SK-N-SH treated with all-trans-retinoic acid at 6 μM for 48 hours (cell line): Measurements from ENCODE around the gene LRP11.

Experiments
- BACH2 ChIP-seq: fragments of 250-450 bp; sonication (Bioruptor Pico); IDR thresholded peaks from 2 replicates; pipeline ENCODE4 v1.9.0; 2021; ENCODE audit warnings: mild to moderate bottlenecking, borderline replicate concordance
- CSDC2 ChIP-seq: fragments of 250-450 bp; sonication (Bioruptor Pico); IDR thresholded peaks from 2 replicates; pipeline ENCODE4 v1.5.0; 2020; ENCODE audit warnings: mild to moderate bottlenecking, moderate library complexity
- PATZ1 ChIP-seq: fragments of 250-450 bp; sonication (Bioruptor Pico); IDR thresholded peaks from 2 replicates; pipeline ENCODE4 v1.8.0; 2020; ENCODE audit warnings: mild to moderate bottlenecking, moderate library complexity, borderline replicate concordance
- ZFP3 ChIP-seq: fragments of 250-450 bp; sonication (Bioruptor Pico); IDR thresholded peaks from 2 replicates; pipeline ENCODE4 v1.5.0; 2020; ENCODE audit warnings: mild to moderate bottlenecking, moderate library complexity
- TF ChIP-seq, protein P1 (sequence below): fragments of 250-450 bp; sonication (Bioruptor Pico); IDR thresholded peaks from 2 replicates; pipeline ENCODE4 v1.5.1; 2021; ENCODE audit warnings: mild to moderate bottlenecking, moderate library complexity

GRCh38 chr6:149806127-149806526, 58.0 kb downstream of the LRP11 start:
- TF ChIP-seq, protein P1, sequence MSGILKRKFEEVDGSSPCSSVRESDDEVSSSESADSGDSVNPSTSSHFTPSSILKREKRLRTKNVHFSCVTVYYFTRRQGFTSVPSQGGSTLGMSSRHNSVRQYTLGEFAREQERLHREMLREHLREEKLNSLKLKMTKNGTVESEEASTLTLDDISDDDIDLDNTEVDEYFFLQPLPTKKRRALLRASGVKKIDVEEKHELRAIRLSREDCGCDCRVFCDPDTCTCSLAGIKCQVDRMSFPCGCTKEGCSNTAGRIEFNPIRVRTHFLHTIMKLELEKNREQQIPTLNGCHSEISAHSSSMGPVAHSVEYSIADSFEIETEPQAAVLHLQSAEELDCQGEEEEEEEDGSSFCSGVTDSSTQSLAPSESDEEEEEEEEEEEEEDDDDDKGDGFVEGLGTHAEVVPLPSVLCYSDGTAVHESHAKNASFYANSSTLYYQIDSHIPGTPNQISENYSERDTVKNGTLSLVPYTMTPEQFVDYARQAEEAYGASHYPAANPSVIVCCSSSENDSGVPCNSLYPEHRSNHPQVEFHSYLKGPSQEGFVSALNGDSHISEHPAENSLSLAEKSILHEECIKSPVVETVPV = no peak
- TF ChIP-seq BACH2 = no peak
- no peak for TF ChIP-seq PATZ1 (CRISPR knock-in tag)
- no peak for TF ChIP-seq CSDC2 (CRISPR knock-in tag)
- no peak for TF ChIP-seq ZFP3 (CRISPR knock-in tag)
